NAMALWA (cell line): ENCODE results near the gene PAQR8.
A peak's percentile ranks its signal among the peaks of the same experiment; 100 is the strongest.
"Not testable (repeated sequence)": the region's sequence is repeated elsewhere in the genome, so short reads cannot be mapped to it uniquely, and the experiment has no call there.

Source experiments
- DNase-seq: peaks from one replicate; pipeline ENCODE4 v3.0.0-alpha.2; 2015; ENCODE audit warnings: low spot score

PAQR8 gene

GRCh38 chr6:52411911-52412310 is 50.0 kb downstream of the PAQR8 start:
- DNase-seq = no peak

GRCh38 chr6:52415333-52415732 is 53.4 kb downstream of the PAQR8 start:
- no peak for DNase-seq

- DNase-seq = peak; percentile 25
Measured at GRCh38 chr6:52415917-52416628, 54.1 kb downstream of the PAQR8 start.

- DNase-seq = peak; percentile 89
Measured at GRCh38 chr6:52416629-52417151, 54.7 kb downstream of the PAQR8 start.

GRCh38 chr6:52417675-52418111 is 55.7 kb downstream of the PAQR8 start:
- DNase-seq = no peak

- no peak for DNase-seq
Measured at GRCh38 chr6:52418606-52419005, 56.7 kb downstream of the PAQR8 start.

GRCh38 chr6:52419809-52420667 is 58.1 kb downstream of the PAQR8 start, which contains the start of gene EFHC1:
TSS of gene EFHC1 (plus strand) at chr6:52420342. CDS start at chr6:52420411, 69 bp downstream.
- DNase-seq = peak; percentile 98

- DNase-seq = no peak
Measured at GRCh38 chr6:52420668-52421358, 58.9 kb downstream of the PAQR8 start.

- DNase-seq = no peak
Measured at GRCh38 chr6:52422156-52422555, 60.2 kb downstream of the PAQR8 start.

- DNase-seq = no peak
Measured at GRCh38 chr6:52423448-52423847, 61.5 kb downstream of the PAQR8 start.

GRCh38 chr6:52423971-52424381 is 62.0 kb downstream of the PAQR8 start:
- DNase-seq = no peak

GRCh38 chr6:52424513-52424912 is 62.6 kb downstream of the PAQR8 start:
- no peak for DNase-seq

GRCh38 chr6:52426667-52427066 is 64.7 kb downstream of the PAQR8 start:
- no peak for DNase-seq

GRCh38 chr6:52433294-52433693 is 71.3 kb downstream of the PAQR8 start:
- DNase-seq = not testable (repeated sequence)

- no peak for DNase-seq
Measured at GRCh38 chr6:52435345-52435744, 73.4 kb downstream of the PAQR8 start.

- DNase-seq = no peak
Measured at GRCh38 chr6:52438926-52439325, 77.0 kb downstream of the PAQR8 start.

GRCh38 chr6:52454556-52454955 is 92.6 kb downstream of the PAQR8 start:
- DNase-seq = no peak

- DNase-seq = no peak
Measured at GRCh38 chr6:52457096-52457495, 95.1 kb downstream of the PAQR8 start.
